Ovary (tissue), 9 donors: ENCODE results near the gene ARL8A. TPM values are rescaled to one million over a fixed set of nuclear protein-coding genes. Genes with fewer than 3 reads are reported as not detected.
"Not testable (repeated sequence)": the region's sequence is repeated elsewhere in the genome, so short reads cannot be mapped to it uniquely, and the experiment has no call there.

Source experiments
- DNase-seq, 5 donors: peaks; one replicate each; pipeline ENCODE4 v3.0.0-alpha.2; 2019 to 2020
- H3K27ac ChIP-seq, 2 donors: fragments of 200-600 bp; one replicate each; pipeline versions ENCODE4 v1.5.1 to v1.8.0; 2019 to 2022
- H3K27me3 ChIP-seq: fragments of 200-600 bp; one replicate; pipeline ENCODE4 v1.8.0; 2022
- H3K36me3 ChIP-seq: fragments of 200-600 bp; sonication (generic); one replicate; pipeline ENCODE4 v1.5.1; 2019
- H3K4me1 ChIP-seq: one replicate; pipeline ENCODE4 v1.8.1; 2013; ENCODE audit warnings: mild to moderate bottlenecking, moderate library complexity; ENCODE audit not compliant: insufficient read depth
- H3K4me3 ChIP-seq: fragments of 200-600 bp; sonication (generic); one replicate; pipeline ENCODE4 v1.5.1; 2017
- H3K9me3 ChIP-seq, 2 donors: fragments of 200-600 bp in 1 of 2; sonication (generic) in 1 of 2; one replicate each; pipeline versions ENCODE4 v1.5.1 to v1.8.1; 2013 to 2019; ENCODE audit warnings: mild to moderate bottlenecking in 1 of 2, moderate library complexity in 1 of 2
- CTCF ChIP-seq, 3 donors: fragments of 450-650 bp in 2 of 3; fragments of 200-600 bp in 1 of 3; IDR thresholded peaks; one replicate each; pipeline versions ENCODE4 v1.5.1 to v1.8.0; 2016 to 2022; ENCODE audit warnings: antibody characterized with exemption in 3 of 3, mild to moderate bottlenecking in 1 of 3
- EP300 ChIP-seq: sonication (generic); formaldehyde crosslinking; IDR thresholded peaks from one replicate; pipeline ENCODE4 v1.6.1; 2017; ENCODE audit warnings: antibody characterized with exemption
- POLR2A ChIP-seq: fragments of 450-650 bp; IDR thresholded peaks from one replicate; pipeline ENCODE4 v1.6.1; 2017; ENCODE audit warnings: antibody characterized with exemption, mild to moderate bottlenecking, moderate library complexity
- WGBS, 3 donors: extraction: QIAGEN DNeasy Blood & Tissue Kit in 1 of 3; methylation state at CpG; one replicate each; pipeline versions ENCODE4 v1.1.5 to v1.1.7; 2013 to 2017; 5-methylcytosine and 5-hydroxymethylcytosine counted together
- intact Hi-C, 4 donors: fragments of 100-400 bp; cut with DNase I; formaldehyde crosslinking; loops; one replicate each; pipeline versions ENCODE4 v1.11.0 to v1.15.1; 2022 to 2023
- polyA plus RNA-seq, 2 donors: library from polyadenylated mRNA; stranded (reverse); fragments of 200-250 nt in 1 of 2; fragments of 350-450 nt in 1 of 2; fragmentation: Illumina TruSeq in 1 of 2; extraction: RNeasy Lipid Tissue Mini Kit (QIAGEN cat#74804) in 1 of 2; gene quantifications; one replicate each; pipeline ENCODE4 v1.2.3, GENCODE V29; 2013 to 2014
- total RNA-seq, 7 donors: library from RNA; depleted of rRNA in 2 of 7; stranded (reverse); fragments of >200 nt in 2 of 7; fragmentation: NEBNext Ultra II Directional in 3 of 7; extraction: Animal tissue kit (Norgen Biotek cat#: 25700) in 3 of 7; gene quantifications; one replicate each; pipeline versions ENCODE4 v1.1.0 to v1.2.4, GENCODE V29; 2016 to 2023
- donor health status: DM: no; HTN: no; CAD: no; lungs with moderate emphysema.
- donor health status: DM: no; HTN: no; CAD: no.
- donor health status: Bipolar disorder and iron deficiency.
- donor health status: DM: yes; HTN: yes; CAD: no.
- donor health status: DM: no; HTN: no; CAD: no.
- donor health status: DM: yes; HTN: yes; CAD: no.

ARL8A gene
- total and polyA plus RNA-seq, 9 donors: 20.0 to 95.9 (median 65.8) TPM

- Histone ChIP-seq H3K9me3 (no peaks in the 10 kb centered on the region), H3K36me3 (no peaks in the 10 kb centered on the region), H3K27ac (no peak overlapping the region), H3K4me1 (peaks cover 6% of the 10 kb centered on the region), H3K27me3 (no peaks in the 10 kb centered on the region), H3K4me3 (no peak overlapping the region)
- 84 to 93% (median 90%) methylated on average over 5 of the region's 5 CpGs for WGBS, 3 donors
- TF ChIP-seq EP300: no peak
- DNase-seq: no peak
- intact Hi-C loops: no loop called here
Measured at GRCh38 chr1:202146279-202146678, 1.7 kb upstream of the ARL8A start.

GRCh38 chr1:202145744-202146140, 1.2 kb upstream of the ARL8A start:
- H3K4me3 ChIP-seq, H3K27me3 ChIP-seq, H3K36me3 ChIP-seq, intact Hi-C loops, H3K27ac ChIP-seq, DNase-seq, H3K9me3 ChIP-seq, H3K4me1 ChIP-seq: not testable (repeated sequence)
- 89 to 95% (median 95%) methylated on average over 8 of the region's 8 CpGs for WGBS, 3 donors

GRCh38 chr1:202145068-202145743, 669 bp upstream of the ARL8A start:
- H3K9me3 ChIP-seq: no peaks in the 10 kb centered on the region
- peak overlapping the region; percentile 87 to 92 for H3K27ac ChIP-seq
- no peaks in the 10 kb centered on the region for H3K36me3 ChIP-seq
- H3K4me1 ChIP-seq: peaks cover 6% of the 10 kb centered on the region
- peak overlapping the region; percentile 71 for H3K4me3 ChIP-seq
- 3 to 6% (median 5%) methylated on average over 13 of the region's 13 CpGs for WGBS, 3 donors
- TF ChIP-seq CTCF (IDR thresholded peaks at IDR 0.05) (no peak), EP300 (no peak), POLR2A (no peak)
- H3K27me3 ChIP-seq: no peaks in the 10 kb centered on the region
- intact Hi-C loops: no loop called here
- DNase-seq: no peak

- WGBS, 3 donors: 0 to 1% (median 1%) methylated on average over 47 to 58 of the region's 58 CpGs
- intact Hi-C loops: no loop called here
- no peak for TF ChIP-seq POLR2A
- TF ChIP-seq EP300: no peak
- no peak for TF ChIP-seq CTCF (IDR thresholded peaks at IDR 0.05)
- peak overlapping the region; percentile 71 for H3K4me3 ChIP-seq
- H3K9me3 ChIP-seq: no peaks in the 10 kb centered on the region
- H3K36me3 ChIP-seq: no peaks in the 10 kb centered on the region
- no peaks in the 10 kb centered on the region for H3K27me3 ChIP-seq
- peak in 4 of 5 donors; percentile 56 to 69 (median 64) for DNase-seq
- peak overlapping the region; percentile 87 to 92 for H3K27ac ChIP-seq
- peaks cover 6% of the 10 kb centered on the region for H3K4me1 ChIP-seq
Measured at GRCh38 chr1:202143768-202144401, 652 bp downstream of the ARL8A start.

- intact Hi-C loops: no loop called here
- 10 to 15% (median 11%) methylated on average over 17 of the region's 17 CpGs for WGBS, 3 donors
- DNase-seq: peak in 1 of 5 donors; percentile 61
- TF ChIP-seq POLR2A (no peak), EP300 (no peak), CTCF (IDR thresholded peaks at IDR 0.05) (no peak)
- peak overlapping the region; percentile 71 for H3K4me3 ChIP-seq
- H3K27ac ChIP-seq: peak overlapping the region; percentile 87 to 92
- no peaks in the 10 kb centered on the region for H3K27me3 ChIP-seq
- no peaks in the 10 kb centered on the region for H3K9me3 ChIP-seq
- H3K36me3 ChIP-seq: no peaks in the 10 kb centered on the region
- H3K4me1 ChIP-seq: peaks cover 6% of the 10 kb centered on the region
Measured at GRCh38 chr1:202143011-202143767, 1.3 kb downstream of the ARL8A start.

GRCh38 chr1:202141468-202141867, 3.1 kb downstream of the ARL8A start:
- WGBS, 3 donors: 82 to 87% (median 86%) methylated on average over 3 of the region's 3 CpGs
- H3K36me3 ChIP-seq, DNase-seq, H3K27me3 ChIP-seq, H3K9me3 ChIP-seq, H3K4me3 ChIP-seq, intact Hi-C loops, H3K27ac ChIP-seq, H3K4me1 ChIP-seq: not testable (repeated sequence)
